ENCODE results near the gene EML6.
A peak's percentile ranks its signal among the peaks of the same experiment; 100 is the strongest.

EML6 gene

DNA sequence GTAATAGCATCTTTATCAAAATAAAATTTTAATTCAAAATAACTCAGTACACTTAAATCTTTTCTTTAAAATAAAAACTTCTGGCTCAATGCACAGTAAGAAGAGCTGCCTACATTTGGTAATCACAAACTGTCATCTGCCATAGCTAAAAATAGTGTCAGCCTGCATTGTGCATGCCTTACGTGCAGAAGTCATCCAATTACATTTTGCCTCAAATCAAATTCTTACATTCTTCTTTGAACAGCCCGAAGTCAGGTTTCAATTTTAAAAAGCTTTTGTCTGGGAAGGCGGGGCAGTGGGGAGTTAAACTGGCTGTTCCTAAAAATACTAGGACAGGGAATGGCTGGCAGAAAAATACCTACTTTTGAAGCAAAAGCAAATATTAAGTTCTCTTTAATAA, 275.7 kb downstream of the EML6 start:
- DNase-seq (ENCODE audit: low read depth in 2 of 2), result no peak

DNA sequence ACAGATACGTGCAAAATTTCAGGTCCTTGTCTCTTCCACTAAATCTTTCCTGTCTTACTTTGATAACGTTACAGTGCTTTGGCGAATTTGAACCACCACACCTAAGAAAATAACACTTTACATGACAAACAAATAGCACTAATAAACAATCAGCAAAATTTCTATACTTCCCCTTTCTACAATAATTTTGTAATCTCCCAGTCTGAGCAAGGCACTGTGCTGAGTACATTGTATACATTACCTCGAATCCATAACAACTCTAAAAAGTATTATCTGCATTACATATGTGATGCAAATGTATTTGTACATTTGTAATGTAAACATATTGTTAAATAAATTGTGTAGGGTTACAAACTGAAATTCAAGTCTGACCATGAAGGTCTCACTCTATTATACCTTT, 276.9 kb downstream of the EML6 start:
- no peak for DNase-seq (ENCODE audit: low read depth in 2 of 2)

DNA sequence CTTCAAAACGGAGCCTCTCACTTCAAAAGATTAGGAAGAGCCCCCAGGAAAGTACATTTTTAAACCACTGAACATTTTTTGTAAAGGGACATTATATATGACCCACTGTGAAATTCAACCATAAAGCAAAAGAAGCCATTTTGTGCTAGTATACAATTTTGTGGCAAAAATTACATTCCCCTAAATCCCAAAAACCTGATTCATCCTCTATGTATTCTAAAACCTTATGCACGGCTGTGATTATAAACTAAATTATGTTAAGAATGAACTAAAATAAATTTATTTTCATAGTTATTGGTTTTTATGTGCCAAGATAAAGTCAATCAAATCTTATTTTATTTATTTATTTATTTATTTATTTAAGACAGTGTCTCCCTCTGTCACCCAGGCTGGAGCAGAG, 278.3 kb downstream of the EML6 start:
- DNase-seq (ENCODE audit: low read depth in 2 of 2), result no peak

DNA sequence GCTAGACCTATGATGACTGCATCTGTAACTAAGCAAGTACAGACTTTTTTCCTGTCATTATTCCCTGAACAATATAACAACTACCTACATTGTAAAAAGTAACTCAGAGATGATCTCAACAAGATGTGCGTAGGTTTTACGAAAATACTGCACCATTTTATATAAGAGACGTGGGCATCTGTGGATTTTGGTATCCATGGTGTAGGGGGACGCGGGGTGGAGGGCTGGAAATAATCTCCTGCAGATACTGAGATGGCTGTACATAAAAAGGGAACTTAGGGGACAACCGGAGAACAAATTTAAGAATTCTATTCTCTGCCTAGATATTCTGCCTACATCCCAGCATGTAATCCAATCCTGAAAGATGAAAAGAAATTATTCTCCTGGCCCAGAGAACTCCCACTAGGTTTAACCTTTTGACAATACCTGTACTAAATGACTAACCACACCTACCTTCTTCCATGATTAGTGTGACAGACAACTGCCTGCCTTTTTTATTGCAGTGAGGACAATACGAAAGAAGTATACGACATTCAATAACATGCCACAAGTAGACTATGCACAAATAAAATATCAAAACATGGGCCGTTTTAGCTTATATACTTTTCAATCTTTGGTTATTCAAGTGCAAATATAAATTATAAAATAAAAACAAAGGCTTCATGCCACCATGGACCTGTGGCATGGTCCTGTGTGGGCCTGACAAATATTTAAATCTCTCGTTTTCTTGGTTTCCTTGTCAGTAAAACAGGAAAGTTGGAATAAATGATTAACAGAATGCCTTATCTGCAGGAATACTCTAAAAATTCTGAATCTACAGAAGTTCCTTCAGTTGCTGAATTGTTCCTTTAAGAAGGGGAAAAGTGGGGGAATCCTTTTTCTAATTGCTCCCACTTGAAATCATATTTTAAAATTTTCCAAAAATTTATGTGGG, 280.5 kb downstream of the EML6 start:
- no peak for DNase-seq (ENCODE audit: low read depth in 2 of 2)

DNA sequence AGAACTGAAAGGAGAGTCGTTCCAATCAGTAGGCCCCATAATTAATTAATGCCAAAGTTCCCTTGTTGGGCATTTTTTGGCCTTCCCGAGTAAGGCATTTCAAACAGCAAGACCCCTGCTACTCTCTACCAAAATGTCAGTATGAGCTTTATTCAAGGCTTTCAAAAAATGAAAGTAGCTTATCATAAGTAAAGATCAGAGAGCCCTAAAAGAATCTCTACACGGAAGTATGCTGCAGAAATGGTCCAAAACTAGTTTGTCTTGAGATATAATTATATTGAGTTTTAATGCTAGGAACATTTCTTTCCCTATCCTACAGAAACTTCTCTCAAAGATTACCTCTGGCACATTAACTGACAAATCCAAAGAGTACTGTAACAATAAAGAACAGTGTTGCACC, 282.8 kb downstream of the EML6 start:
- no peak for DNase-seq (ENCODE audit: low read depth in 2 of 2)

DNA sequence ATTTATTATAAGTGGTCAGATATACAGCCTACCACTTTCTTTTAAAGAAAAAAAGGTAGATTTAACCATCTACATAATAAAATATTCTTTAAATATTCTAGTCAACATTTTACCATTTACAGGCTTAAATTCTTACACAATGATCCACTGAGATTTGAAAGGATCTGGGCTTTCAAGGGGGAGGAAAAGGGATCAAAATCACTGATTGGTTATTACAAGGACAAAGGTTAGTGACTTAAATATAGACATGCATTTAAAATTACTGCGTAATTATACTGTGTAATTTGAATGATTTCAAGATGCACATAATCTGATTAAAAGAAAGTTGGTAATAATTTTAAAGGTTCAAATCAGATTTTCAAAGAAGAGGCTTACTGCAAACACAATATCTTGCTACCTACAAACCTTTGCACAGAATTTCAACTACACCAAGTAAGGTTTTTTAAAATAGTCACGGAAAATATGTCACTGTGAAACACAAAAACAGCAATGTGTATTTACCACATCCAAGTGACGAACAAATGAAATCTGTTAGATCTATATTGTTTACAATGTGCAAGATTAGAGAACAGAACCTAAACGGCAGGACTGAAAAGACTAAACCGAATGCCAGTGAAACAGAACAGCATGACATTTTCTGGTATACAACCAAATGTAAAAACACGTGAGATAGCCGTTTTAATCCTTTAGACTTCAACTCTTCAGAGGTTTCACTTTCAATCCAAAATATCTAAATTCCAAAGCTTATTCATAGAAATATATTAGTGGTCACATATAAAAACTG, 286.0 kb downstream of the EML6 start:
- DNase-seq (ENCODE audit: low read depth in 2 of 2), result no peak

DNA sequence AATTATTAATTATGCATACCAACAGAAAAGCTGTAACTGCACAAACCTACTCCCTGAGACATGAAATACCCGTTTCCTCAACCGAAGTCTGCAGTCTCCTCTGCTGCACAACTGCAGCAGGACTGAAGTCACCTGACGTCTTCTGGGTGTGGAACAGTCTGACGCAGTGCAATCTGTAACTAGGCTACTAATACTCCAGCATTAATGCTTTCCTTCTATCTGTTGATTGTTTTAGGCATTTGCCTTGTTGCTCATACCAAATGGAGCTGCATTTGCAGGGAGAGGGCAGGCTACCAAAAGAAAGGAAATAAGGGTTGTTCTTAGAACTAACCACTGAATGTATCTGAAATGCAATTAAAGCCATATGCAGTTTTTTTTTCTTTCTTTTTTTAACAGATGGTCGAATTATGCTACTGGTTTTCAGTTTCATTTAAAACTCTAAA, 286.7 kb downstream of the EML6 start:
- peak in 1 of 2 donors; percentile 5 for DNase-seq (ENCODE audit: low read depth in 2 of 2)

DNA sequence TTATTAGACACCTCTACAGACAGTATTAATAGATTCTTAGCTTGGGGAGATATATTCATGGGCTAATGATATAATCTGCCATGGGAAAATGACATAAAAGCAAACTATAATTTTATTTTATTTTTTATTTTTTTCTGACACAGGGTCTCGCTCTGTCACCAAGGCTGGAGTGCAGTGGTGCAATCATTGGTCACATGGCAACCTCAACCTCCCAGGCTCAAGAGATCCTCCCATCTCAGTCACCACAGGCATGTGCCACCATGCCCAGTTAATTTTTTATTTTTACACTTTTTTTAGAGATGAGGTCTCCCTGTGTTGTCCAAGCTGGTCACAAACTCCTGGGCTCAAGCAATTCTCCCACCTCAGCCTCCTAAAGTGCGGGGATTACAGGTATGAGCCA, 287.5 kb downstream of the EML6 start:
- DNase-seq (ENCODE audit: low read depth in 2 of 2), result no peak

DNA sequence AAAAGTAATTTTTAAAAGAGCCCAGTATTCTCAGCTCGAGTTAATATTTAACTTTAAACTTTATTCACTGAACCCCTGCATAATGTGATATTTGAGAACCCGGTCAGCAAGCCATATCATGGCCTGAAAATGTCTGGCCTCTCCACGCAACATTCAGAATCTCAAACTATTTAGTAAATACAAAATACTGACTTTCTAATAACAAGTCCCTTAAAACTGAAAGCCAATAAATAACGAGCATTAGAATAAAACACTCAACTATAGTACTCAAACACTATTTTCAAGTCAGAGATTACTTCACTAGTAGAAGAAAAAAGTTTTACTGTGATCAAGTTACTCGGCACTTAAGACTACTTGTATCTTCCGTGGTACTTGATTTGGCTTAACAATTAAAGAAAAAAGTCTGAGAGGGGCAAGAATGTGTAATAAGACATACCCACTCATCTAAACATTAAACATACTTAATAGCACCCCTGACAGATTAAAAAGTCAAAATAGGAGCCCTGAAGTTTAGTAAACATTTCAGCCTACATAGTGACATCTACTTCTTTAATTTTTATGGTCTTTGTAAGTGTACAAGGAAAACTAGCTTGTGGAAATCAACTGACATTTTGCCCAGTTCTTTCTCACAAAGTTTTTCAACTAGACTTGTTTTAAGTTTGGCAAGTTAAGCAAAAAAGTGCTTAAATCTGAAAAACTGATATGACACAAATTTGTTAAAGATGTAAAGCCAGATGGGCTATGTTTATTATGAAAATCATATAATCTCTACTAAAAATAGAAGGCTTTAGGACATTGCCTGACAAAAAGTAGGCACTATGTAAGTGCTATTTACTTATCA, 288.6 kb downstream of the EML6 start:
- no peak for DNase-seq (ENCODE audit: low read depth in 2 of 2)

DNA sequence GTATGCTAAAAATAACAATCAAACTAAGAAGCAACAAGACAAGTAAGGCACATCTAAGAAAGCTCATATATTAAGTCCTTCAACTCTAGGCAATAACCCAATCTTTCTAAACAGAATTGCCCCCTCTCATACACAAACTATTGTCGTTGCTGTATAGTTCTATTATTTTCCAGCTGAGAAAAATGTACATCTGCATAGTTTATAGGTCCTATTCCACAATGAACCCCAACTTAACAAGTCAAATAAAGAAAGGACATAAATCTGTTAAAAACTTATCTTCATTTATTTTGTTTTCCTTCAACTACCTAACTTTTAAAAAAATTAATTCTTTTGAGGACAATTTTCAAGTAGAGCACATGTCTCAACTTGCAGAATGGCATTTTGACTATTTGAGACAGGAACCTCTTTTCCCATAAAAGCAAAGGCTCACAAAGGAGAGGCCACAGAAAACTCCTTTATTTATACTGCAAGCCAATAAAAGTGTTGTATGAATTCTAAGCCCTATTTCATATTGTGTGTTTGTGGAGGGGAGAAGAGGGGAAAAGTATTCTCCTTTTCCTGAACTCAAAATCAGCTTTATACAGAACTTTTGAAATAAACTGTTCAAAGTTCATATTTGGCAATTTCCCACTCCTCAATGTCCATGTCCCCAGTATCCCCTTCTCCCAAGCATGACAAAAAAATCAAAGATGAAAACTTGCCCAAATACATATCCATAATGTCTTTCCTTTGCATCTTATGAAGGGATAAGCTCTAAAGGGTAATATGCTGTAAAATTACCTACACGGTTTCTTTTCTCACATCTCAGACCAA, 289.4 kb downstream of the EML6 start:
- DNase-seq (ENCODE audit: low read depth in 2 of 2), result no peak

DNA sequence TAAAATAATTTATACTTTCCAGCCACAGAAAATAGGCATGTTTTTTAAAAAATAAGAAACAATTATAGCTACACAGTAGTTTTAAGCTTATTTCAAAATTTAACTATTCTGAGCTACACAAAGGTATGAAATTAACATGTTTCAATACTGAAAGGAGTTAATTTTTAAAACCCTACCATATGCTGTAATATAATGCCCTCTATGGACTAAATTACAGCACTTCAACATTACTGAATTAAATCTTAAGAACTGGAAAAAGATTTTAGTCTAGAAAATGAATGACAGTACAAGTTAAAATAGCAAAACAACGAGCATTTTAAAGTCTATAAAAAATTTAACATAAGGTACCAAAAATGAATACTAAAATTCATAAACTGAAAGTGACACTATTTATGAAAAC, 290.5 kb downstream of the EML6 start:
- DNase-seq (ENCODE audit: low read depth in 2 of 2), result no peak

DNA sequence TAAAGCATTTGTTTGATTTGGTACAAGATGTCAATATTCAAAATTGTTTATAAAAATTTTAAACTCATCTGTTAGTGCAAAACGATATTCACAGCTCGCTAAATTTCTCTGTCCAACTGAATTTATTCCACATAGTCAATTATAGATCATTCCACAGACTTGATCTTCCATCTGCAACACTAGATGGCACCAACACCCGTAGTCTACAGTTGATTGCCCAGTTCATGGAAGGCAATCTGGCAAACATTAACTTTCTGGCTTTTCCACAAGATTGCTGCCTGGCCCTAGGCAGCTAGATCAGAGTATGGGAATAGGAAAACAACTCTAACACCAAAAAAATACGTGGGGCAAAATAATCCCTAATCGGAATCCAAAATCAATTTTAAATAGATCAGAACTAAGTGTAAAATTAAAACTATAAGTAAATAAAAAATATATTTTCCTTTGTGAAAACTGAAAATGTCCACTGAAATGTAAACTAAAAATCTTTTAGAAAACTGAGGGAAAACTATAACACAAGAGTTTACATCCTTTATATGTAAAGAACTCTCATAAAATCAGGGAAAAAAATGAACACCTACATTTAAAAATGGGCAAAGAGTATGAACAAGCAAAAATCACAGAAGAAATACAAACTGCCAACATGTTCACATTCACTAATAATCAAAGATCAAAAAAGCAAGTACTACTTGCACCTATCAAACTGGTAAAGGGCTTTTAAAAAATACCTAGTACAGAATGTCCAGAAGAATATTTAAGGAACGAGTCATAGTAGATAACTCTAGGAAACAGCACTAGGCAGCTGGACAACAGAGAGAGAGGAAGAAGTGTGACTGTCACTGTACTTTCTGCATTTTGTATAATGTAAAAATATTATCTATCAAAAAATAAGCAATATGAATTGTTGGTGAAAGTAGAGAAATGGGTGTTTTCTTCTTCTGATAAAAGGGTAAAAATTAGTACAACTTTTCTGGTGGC, 291.8 kb downstream of the EML6 start:
- no peak for DNase-seq (ENCODE audit: low read depth in 2 of 2)

DNA sequence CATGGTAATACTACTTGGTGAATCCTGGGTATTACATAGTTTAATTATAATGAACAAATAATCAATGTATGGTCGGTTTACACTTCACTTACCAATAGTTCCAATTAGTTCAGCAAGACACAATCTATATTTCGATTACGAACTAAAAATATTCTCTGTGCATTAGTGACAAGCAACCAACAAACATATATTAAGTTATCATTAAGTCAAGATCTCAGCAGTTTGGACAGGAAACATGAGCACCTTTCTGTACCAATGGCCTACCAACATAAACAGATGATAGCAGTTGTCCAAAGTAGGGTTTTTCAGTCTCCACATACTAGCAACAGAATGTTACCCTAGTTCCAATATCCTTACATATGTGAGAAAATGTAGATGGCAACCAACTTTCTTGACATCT, 294.0 kb downstream of the EML6 start:
- no peak for DNase-seq (ENCODE audit: low read depth in 2 of 2)

DNA sequence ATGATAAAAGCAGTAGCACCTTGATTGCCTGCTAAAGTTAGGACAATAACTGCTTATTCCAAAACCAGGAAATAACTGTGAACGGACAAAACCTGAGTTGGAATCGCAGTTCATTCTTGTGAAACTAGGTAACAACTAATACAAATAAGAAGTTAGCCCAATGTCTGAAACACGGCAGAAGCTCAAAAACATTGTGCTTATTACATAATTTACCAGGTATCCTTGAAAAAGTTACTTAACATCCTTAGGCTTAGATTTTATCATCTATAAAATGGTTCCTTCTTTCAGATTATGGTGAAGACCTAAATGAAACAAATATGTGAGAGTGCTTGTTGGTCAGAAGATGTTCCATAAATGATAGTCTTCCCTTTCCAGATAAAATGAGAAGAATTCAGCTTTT, 294.4 kb downstream of the EML6 start:
- DNase-seq (ENCODE audit: low read depth in 2 of 2), result no peak

DNA sequence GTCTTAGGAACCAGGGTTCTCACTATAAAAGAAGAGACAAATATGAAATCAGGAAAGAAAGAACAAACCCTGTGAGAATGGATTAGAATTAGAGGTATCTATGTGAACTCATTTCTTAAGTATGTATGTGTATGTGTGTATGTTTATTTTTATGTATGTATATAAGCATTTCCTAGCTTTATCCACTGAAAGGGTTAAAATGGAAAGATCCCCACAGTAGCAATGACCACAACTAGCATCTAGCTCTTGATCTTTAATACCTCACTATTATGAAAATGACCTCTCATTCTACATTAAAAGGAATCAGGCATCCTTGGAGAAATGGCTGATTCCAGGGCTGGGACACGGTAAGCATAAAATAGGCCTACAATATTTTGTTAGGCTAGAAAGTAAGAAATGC, 295.2 kb downstream of the EML6 start:
- DNase-seq (ENCODE audit: low read depth in 2 of 2), result no peak

DNA sequence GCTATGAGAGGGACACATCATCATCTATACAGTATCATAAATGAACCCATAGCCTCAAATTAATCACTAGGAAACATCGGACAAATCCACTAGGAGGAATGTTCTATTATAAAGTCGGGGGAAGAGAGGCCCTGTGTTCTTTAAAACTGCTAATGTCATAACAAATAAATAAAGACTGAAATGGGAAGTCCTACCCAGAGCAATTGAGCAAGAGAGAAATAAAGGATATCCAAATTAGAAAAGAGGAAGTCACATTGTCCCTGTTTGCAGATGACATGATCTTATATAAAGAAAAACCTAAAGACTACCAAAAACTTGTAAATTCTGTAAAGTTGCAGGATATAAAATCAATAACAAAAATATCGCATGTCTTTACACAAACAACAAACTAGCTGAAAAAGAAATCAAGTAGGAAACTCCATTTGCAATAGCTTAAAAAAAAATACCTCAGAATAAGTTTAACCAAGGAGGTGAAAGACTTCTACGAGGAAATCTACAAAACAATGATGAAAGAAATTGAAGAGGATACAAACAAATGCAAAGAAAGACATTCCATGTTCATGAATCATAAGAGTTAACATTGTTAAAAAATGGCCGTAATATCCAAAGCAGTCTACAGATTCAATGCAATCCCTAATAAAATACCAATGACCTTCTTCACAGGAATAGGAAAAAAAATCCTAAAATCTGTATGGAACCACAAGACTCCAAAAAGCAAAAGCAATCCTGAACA, 296.2 kb downstream of the EML6 start:
- no peak for DNase-seq (ENCODE audit: low read depth in 2 of 2)

Measured in stimulated activated CD8-positive, alpha-beta memory T cell treated with anti-CD3 and anti-CD28 coated beads, Interleukin-15, amount 100 ng/mL, for 48 hours (primary cell).